Stimulated activated memory B cell treated with anti-CD40 and anti-IgM and Interleukin-4, amounts not matched to agents 10 μg/mL and 1 μg/mL and 100 μg/mL, for 72 hours (primary cell): ENCODE results near the gene POU2F1.
A peak's percentile ranks its signal among the peaks of the same experiment; 100 is the strongest.

Experiments
- ATAC-seq: fragments of 150-1000 bp; cut with Tn5 transposase; 2 replicates; pipeline ENCODE4 v1.10.0; 2021
- H3K27ac Mint-ChIP-seq: one replicate; pipeline ENCODE4 v1.8.0; 2022; ENCODE audit warnings: mild to moderate bottlenecking, mixed read lengths
- H3K27me3 Mint-ChIP-seq: one replicate; pipeline ENCODE4 v1.8.0; 2022; ENCODE audit warnings: mixed read lengths
- H3K36me3 Mint-ChIP-seq: one replicate; pipeline ENCODE4 v1.8.0; 2022; ENCODE audit warnings: mixed read lengths
- H3K4me1 Mint-ChIP-seq: one replicate; pipeline ENCODE4 v1.8.0; 2022; ENCODE audit warnings: mixed read lengths
- H3K4me3 Mint-ChIP-seq: one replicate; pipeline ENCODE4 v1.8.0; 2022; ENCODE audit warnings: mild to moderate bottlenecking, moderate library complexity, mixed read lengths
- H3K9me3 Mint-ChIP-seq: one replicate; pipeline ENCODE4 v1.8.0; 2022; ENCODE audit warnings: mixed read lengths

The POU2F1 gene

DNA sequence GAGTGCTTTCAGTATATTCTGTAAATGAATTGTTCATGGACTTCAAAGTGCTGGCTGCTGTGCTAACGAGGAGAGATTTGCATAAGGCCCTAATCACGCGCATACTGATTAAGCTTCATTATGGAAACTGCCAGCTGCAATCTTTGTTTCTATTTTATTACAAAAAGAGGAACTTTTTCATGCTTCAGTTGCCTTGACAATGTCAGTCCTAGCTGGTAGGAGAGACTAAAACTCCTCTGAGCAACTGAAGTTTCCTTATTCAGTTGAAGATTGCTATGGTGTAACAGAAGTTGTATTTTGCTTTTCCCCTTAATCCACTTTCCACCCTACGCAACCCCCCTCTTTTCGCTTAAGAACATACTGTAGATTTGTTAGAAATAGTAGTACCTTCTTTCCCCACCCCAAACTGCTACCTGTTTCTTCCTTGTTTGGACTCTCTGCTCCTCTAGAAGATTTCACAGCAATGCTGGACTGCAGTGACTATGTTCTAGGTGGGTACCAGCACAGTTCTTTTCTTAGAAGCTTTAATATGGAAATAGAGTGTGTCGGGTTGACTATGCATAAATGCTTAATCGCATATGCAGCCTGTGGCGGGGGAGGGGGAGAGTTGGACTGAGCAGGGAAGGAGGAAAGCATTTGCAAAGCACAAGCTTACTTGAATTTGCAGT, 108.3 kb downstream of the POU2F1 start:
- peak; percentile 95 for ATAC-seq
- peak overlapping the region; percentile 84 for H3K27ac Mint-ChIP-seq
- peak overlapping the region; percentile 76 for H3K4me3 Mint-ChIP-seq

DNA sequence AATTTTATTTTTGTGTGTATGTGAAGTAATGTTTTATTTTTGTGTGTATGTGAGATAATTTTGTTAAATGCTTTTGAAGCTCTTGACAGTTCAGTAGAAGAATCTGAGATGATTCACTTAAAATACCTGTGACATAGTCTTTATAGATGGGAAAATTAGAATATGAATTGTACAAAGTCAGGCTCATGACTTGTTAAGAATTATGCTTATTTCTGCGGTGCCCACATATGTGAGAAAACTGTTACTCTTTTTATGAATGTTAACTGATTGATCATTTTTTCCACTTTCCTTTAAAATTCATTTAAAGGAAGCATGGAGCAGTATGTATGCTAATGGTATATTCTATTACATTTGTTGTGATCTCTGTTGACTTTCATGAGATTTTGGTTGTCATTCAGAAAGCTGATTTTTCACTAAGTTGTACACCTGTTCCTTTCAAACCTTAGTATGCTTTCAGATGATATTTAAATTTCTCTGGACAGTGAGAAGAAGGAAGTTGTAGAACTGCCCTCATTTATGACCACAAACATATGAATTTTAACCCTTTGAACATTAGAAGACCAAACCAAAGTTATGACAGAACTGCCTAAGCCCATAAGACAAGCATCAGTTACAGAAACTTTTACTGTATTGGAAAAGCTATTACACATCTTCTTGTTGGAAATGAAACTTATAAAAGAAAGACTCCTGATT, 110.1 kb downstream of the POU2F1 start:
- peak overlapping the region; percentile 53 for H3K4me3 Mint-ChIP-seq
- ATAC-seq, result no peak
- H3K27me3 Mint-ChIP-seq, result no peaks in the 10 kb centered on the region
- peak overlapping the region; percentile 84 for H3K27ac Mint-ChIP-seq
- H3K4me1 Mint-ChIP-seq, result peaks cover 79% of the 10 kb centered on the region
- peaks cover 6% of the 10 kb centered on the region for H3K9me3 Mint-ChIP-seq
- peaks cover 26% of the 10 kb centered on the region for H3K36me3 Mint-ChIP-seq

More for the DNA sequence above, 108.3 kb downstream of the POU2F1 start:
- H3K36me3 Mint-ChIP-seq, result peaks cover 37% of the 10 kb centered on the region
- peaks cover 16% of the 10 kb centered on the region for H3K9me3 Mint-ChIP-seq
- no peaks in the 10 kb centered on the region for H3K27me3 Mint-ChIP-seq
- H3K4me1 Mint-ChIP-seq, result peaks cover 72% of the 10 kb centered on the region

DNA sequence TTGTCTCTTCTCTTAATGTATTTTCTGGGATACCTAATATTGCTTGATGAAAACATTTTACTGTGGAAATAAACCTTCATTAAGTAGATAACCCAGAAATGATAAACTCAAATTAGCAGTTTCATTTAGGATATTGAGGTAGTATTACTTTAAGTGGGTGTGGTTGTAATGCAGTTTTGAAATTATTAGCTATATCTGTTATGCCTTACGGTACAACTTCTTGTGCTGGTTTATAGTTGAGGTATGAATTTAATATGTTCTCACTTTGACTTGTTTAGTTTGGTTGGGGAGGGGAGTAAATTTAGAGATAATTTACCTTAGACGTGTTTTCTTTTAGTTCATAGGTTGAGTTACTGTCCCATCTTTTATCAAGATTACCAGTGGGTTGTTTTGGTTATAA, 111.0 kb downstream of the POU2F1 start:
- ATAC-seq, result no peak
- Mint-ChIP-seq H3K4me3 (peak overlapping the region; percentile 67), H3K4me1 (peaks cover 71% of the 10 kb centered on the region), H3K36me3 (peaks cover 17% of the 10 kb centered on the region), H3K27me3 (no peaks in the 10 kb centered on the region), H3K9me3 (no peaks in the 10 kb centered on the region), H3K27ac (peak overlapping the region; percentile 84)

DNA sequence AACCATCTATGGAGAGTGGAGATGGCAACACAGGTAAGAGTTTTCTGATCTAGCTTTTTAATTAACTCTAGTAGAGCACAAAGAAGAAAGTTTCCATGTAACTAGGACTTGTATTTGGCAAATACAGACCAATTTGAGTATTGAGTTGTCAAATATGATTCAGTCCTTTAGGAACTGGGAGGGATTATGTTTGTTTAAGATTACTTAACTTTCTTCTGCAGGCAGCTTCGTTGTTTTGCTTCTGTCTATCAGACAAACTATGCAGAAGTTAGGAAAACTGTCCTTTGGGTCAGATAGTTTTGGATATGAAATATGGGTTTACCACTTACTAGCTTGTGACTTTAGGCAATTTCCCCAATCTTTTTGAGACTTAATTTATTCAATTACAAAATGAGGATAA, 111.8 kb downstream of the POU2F1 start:
- Mint-ChIP-seq H3K27ac (peak overlapping the region; percentile 84), H3K36me3 (peaks cover 15% of the 10 kb centered on the region), H3K4me3 (no peak overlapping the region), H3K9me3 (peaks cover 5% of the 10 kb centered on the region), H3K27me3 (no peaks in the 10 kb centered on the region), H3K4me1 (peaks cover 62% of the 10 kb centered on the region)
- no peak for ATAC-seq

DNA sequence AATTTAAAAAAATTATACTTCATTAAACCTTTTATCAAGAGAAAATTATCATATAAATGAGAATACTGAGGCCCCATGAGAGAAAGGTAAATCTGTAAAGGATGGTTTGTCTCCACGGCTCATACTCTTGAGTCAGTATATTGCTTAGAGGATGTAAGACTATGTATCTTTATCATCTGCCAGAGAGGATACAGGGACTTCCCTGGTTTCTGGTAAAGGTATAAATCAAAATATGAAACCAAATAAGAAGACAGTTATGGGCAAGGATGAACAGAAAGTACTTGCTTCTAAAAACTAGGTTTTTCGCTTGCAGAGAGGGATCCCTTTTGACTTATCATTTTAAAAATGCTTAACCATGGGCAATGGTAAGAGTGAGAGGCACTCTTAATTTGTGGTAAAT, 112.4 kb downstream of the POU2F1 start:
- H3K27ac Mint-ChIP-seq, result peak overlapping the region; percentile 84

DNA sequence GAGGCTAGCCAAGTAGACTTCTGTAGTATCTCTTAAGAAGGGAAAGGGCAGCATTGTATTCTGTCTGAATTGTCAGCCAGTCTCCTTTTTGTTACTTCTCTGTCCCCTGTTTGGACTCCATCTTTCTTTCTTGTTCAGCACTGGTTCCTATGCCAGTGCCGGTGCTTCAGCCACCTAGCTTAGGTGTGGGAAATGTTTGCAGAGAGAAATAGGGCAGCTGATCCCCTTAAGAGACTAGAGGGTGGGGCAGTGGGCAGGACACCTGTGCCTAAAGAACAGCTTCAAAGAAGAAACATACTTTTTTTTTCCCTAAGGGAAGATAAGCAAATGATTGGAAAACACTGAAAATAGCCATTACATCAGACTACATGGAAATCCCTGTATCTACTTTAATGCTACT, 113.0 kb downstream of the POU2F1 start:
- peaks cover 55% of the 10 kb centered on the region for H3K4me1 Mint-ChIP-seq
- peaks cover 25% of the 10 kb centered on the region for H3K36me3 Mint-ChIP-seq
- H3K27ac Mint-ChIP-seq, result peak overlapping the region; percentile 35
- no peak overlapping the region for H3K4me3 Mint-ChIP-seq
- no peaks in the 10 kb centered on the region for H3K27me3 Mint-ChIP-seq
- peaks cover 6% of the 10 kb centered on the region for H3K9me3 Mint-ChIP-seq
- no peak for ATAC-seq

More for the DNA sequence above, 112.4 kb downstream of the POU2F1 start:
- Mint-ChIP-seq H3K36me3 (peaks cover 20% of the 10 kb centered on the region), H3K27me3 (no peaks in the 10 kb centered on the region), H3K4me3 (no peak overlapping the region), H3K4me1 (peaks cover 61% of the 10 kb centered on the region), H3K9me3 (peaks cover 6% of the 10 kb centered on the region)
- ATAC-seq, result no peak

DNA sequence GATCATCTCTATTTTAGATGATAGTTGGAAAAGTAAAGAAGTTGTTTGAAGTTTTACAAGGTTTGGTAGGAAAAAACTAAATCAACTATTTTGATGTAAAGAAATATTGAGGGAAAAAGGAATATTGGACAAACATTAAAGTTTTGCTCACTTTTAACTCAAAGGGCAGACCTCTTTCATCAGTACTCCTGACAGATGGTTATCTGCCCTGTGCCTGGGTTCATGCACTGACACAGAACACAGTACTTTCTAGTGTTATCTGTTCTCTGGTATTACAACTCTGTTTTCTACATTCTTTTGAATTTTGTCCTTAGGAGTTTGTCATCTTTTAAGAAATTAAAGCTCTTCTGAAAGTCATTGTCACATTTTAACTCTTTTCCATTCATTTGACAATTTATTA, 118.7 kb downstream of the POU2F1 start:
- Mint-ChIP-seq H3K36me3 (peaks cover 43% of the 10 kb centered on the region), H3K27me3 (no peaks in the 10 kb centered on the region), H3K27ac (no peak overlapping the region), H3K4me1 (peaks cover 30% of the 10 kb centered on the region), H3K4me3 (no peak overlapping the region), H3K9me3 (peaks cover 10% of the 10 kb centered on the region)
- no peak for ATAC-seq

DNA sequence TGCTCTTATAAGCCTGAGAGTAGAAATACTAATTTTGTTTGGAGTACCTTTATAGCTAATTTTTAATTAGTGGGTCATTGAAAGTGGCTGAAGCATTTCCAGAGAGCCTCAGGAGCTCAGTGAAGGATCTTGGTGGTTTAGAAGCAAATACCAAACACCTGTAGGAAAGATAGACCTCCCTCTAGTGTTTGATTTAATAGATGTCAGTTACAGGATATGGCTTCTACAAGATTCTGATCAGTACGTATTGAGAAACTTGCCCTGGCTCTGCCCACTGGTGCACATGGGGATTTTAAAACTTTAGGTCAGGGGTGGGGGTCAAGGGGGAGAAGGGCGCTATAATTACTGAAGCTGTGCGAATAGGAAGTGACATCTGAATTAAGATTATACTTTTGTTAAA, 122.2 kb downstream of the POU2F1 start:
- peaks cover 26% of the 10 kb centered on the region for H3K4me1 Mint-ChIP-seq
- peaks cover 36% of the 10 kb centered on the region for H3K36me3 Mint-ChIP-seq
- H3K4me3 Mint-ChIP-seq, result no peak overlapping the region
- H3K27me3 Mint-ChIP-seq, result no peaks in the 10 kb centered on the region
- ATAC-seq, result peak; percentile 56
- H3K9me3 Mint-ChIP-seq, result peaks cover 4% of the 10 kb centered on the region
- no peak overlapping the region for H3K27ac Mint-ChIP-seq

DNA sequence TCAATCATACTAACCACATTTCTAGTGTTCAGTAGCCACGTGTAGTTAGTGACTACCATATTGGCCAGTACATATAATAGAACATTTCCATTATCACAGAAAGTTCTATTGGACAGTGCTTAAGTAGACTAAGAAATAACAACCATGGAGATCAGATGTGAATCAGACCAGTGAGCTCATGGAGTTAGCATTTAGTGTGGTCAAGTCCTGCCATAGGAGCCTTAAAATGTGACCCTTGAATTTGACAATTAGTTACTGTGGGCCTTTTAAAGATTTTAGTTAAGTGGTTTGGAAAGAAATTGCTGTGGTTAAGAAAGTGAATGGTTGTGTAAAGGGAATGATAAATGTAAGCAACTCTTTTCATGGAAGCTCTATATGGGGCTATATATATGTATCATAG, 123.4 kb downstream of the POU2F1 start:
- Mint-ChIP-seq H3K27ac (no peak overlapping the region), H3K27me3 (no peaks in the 10 kb centered on the region), H3K36me3 (peaks cover 25% of the 10 kb centered on the region), H3K4me1 (peaks cover 32% of the 10 kb centered on the region), H3K9me3 (peaks cover under 1% of the 10 kb centered on the region), H3K4me3 (no peak overlapping the region)
- ATAC-seq, result no peak

DNA sequence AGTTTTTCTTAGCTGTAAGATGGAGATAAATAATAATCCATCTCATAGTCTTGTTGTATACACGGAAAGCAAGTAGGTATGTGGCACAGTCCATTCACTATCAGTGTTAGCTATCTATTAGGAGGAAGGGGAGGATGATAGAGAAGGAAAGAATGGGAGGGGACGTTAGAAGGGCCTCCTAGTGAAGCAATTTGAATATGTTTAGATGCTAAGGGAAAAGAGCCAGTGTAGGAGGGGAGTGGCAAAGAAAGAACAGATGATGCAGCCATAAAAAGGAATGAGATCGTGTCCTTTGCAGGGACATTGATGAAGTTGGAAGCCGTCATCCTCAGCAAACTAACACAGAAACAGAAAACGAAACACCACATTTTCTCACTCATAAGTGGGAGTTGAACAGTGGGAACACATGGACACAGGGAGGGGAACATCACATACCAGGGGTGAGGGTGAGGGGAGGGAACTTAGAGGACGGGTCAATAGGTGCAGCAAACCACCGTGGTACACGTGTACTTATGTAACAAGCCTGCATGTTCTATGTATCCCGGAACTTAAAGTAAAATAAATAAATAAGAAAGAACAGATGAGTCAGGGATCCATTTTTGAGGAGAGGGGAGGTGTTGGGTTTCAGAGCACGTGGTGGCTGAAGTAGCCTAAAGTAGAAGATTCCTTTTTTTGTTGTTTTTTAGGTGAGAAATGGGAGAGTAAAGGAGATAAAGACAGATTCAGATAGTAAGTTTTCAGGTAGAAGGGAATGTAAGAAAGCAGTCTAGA, 124.1 kb downstream of the POU2F1 start:
- ATAC-seq, result no peak
- peaks cover 22% of the 10 kb centered on the region for H3K36me3 Mint-ChIP-seq
- H3K9me3 Mint-ChIP-seq, result no peaks in the 10 kb centered on the region
- no peak overlapping the region for H3K27ac Mint-ChIP-seq
- no peak overlapping the region for H3K4me3 Mint-ChIP-seq
- H3K4me1 Mint-ChIP-seq, result peaks cover 32% of the 10 kb centered on the region
- no peaks in the 10 kb centered on the region for H3K27me3 Mint-ChIP-seq

DNA sequence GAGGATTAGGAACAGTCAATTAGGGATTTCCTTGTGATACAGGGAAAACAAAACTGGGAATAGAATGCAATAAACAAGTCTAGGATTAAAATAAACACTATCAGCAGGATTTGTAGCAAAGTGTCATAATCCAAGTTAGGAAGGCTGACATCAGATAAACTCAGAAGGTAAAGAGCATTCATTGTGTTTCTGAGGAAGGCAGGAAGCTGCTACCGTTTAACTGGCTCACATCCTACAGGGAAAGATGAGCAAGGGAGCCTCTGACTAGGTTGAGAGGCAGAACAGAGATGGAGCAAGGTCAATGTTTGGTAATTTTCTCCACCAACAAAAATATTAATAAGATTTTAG, 124.7 kb downstream of the POU2F1 start:
- peaks cover 22% of the 10 kb centered on the region for H3K36me3 Mint-ChIP-seq
- no peaks in the 10 kb centered on the region for H3K27me3 Mint-ChIP-seq
- no peak for ATAC-seq
- H3K9me3 Mint-ChIP-seq, result no peaks in the 10 kb centered on the region
- H3K27ac Mint-ChIP-seq, result no peak overlapping the region
- no peak overlapping the region for H3K4me3 Mint-ChIP-seq
- peaks cover 32% of the 10 kb centered on the region for H3K4me1 Mint-ChIP-seq

DNA sequence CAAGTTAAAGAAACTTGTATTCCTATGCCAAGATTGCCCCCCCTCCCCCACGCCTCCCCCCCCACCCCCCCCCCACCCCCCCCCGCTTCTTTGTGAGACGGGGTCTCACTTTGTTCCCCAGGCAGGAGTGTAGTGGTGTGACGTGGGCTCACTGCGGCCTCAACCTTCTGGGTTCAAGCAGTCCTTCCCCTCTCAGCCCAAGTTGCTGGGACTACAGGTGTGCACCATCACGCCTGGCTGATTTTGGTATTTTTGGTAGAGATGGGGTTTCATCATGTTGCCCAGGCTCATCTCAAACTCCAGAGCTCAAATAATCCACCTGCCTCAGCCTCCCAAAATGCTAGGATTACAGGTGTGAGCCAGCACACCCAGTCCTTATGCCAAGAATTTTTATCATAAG, 136.6 kb downstream of the POU2F1 start:
- H3K4me1 Mint-ChIP-seq, result peaks cover 36% of the 10 kb centered on the region
- no peaks in the 10 kb centered on the region for H3K27me3 Mint-ChIP-seq
- peaks cover 33% of the 10 kb centered on the region for H3K36me3 Mint-ChIP-seq
- peaks cover 7% of the 10 kb centered on the region for H3K9me3 Mint-ChIP-seq
- no peak overlapping the region for H3K27ac Mint-ChIP-seq
- no peak for ATAC-seq
- H3K4me3 Mint-ChIP-seq, result no peak overlapping the region

DNA sequence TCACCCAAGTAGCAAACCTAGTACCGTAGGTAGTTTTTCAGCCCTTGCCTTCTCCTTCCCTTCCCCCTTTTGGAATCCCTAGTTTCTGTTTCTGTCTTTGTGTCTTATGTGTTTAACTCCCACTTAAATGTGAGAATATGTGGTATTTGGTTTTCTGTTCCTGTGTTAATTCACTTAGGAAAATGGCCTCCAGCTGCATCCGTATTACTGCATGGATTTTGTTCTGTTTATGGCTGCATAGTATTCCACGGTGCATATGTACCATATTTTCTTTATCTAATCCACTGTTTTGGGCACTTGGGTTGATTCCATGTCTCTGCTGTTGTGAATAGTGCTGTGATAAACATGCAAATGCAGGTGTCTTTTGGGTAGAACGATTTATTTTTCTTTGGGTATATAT, 138.6 kb downstream of the POU2F1 start:
- H3K9me3 Mint-ChIP-seq, result peaks cover 7% of the 10 kb centered on the region
- no peak overlapping the region for H3K27ac Mint-ChIP-seq
- no peak for ATAC-seq
- H3K27me3 Mint-ChIP-seq, result no peaks in the 10 kb centered on the region
- H3K4me1 Mint-ChIP-seq, result peaks cover 34% of the 10 kb centered on the region
- H3K4me3 Mint-ChIP-seq, result no peak overlapping the region
- H3K36me3 Mint-ChIP-seq, result peaks cover 27% of the 10 kb centered on the region

DNA sequence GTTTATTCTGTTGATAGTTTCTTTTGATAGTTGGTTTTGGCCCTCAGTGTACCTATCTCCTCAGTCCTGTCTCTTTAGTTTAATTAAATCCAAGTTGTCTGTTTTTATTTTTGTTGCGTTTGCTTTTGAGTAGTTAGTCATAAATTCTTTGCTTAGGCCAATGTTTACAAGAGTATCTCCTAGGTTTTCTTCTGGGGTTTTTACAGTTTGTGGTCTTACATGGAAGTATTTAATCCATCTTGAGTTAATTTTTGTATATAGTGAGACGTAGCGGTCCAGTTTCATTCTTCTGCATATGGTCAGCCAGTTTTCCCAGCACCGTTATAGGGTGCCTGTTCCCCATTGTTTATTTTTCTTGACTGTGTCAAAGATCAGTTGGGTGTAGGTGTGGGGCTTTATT, 139.4 kb downstream of the POU2F1 start:
- no peak for ATAC-seq
- Mint-ChIP-seq H3K36me3 (peaks cover 19% of the 10 kb centered on the region), H3K27ac (no peak overlapping the region), H3K27me3 (no peaks in the 10 kb centered on the region), H3K4me1 (peaks cover 34% of the 10 kb centered on the region), H3K9me3 (peaks cover 4% of the 10 kb centered on the region), H3K4me3 (no peak overlapping the region)

DNA sequence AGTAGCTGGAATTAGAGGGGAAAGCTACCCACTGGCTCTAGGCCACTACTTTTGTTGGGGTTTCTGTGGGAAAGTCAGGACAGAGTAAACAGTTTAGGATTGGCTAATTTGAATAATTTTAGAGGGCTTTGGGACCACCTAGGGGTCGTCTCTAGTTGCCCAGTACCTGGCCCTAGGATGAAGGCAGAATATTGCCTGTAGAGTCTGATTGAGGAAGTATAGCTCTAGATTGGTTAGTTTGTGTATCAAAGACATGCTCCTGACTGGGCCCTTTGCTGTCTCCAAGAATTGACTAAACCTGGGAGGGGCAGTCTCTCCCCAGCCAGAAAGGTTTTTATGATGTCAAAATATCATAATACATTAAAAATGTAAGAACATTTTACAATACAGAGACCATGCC, 142.0 kb downstream of the POU2F1 start:
- Mint-ChIP-seq H3K4me3 (no peak overlapping the region), H3K27me3 (no peaks in the 10 kb centered on the region), H3K27ac (no peak overlapping the region), H3K36me3 (peaks cover 25% of the 10 kb centered on the region), H3K9me3 (peaks cover 2% of the 10 kb centered on the region), H3K4me1 (peaks cover 34% of the 10 kb centered on the region)
- no peak for ATAC-seq
